Stimulated activated CD4-positive, alpha-beta T cell treated with anti-CD3 and anti-CD28 coated beads, Interleukin-2, amount 100 ng/mL, for 48 hours (primary cell): ENCODE results near the gene DAO.
A peak's percentile ranks its signal among the peaks of the same experiment; 100 is the strongest.

Source experiments
- DNase-seq, 2 donors: peaks; one replicate each; pipeline ENCODE4 v3.0.0-alpha.2; 2020

The DAO gene

DNA sequence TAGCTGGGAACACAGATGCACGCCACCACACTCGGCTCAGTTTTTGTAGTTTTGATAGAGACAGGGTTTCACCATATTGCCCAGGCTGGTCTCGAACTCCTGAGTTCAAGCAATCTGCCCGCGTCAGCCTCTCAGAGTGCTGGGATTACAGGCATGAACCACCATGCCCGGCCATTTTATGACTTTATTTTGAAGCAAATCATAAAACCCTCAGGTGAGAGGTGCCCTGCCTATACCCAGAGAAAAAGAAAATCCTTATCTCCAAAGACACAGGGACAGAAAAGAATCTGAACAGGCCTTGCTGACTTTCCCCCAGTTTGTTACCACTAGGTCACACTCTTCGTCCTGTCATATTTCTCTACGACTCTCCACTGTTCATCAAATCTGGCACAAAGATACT, 48.8 kb downstream of the DAO start:
- DNase-seq: no peak

DNA sequence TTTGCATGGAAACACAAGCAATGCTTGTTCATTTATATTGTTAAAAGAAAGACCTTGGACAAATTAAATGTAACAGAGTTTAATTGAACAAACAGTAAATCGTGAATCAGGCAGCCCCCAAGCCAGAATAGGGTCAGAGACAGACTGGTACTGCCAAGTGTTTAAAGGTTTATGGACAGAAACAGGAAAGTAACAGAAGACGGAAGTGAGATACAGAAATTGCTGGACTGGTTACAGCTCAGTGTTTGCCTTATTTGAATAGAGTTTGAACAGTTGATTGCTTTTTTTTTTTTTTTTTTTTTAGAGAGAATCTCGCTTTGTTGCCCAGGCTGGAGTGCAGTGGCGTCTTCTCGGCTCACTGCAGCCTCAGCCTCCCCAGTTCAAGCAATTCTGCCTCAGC, 50.3 kb downstream of the DAO start:
- no peak for DNase-seq

DNA sequence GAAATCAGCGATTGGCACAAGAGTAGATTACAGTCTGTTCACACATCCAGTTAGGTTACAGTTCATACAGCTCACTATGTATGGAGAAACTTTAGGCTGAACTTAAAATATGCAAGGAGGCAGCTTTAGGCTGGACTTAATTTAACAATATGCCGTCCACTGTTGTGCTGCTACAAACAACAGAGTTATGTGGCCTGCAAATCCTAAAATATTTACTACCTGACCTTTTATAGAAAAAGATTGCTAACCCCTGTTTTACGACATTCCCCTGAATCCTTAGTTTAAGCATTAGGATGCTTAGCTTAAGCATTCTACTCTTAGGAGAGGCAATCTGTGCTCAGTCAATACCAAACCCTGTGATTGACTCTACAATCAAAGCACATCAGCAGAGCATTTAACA, 50.9 kb downstream of the DAO start:
- no peak for DNase-seq

DNA sequence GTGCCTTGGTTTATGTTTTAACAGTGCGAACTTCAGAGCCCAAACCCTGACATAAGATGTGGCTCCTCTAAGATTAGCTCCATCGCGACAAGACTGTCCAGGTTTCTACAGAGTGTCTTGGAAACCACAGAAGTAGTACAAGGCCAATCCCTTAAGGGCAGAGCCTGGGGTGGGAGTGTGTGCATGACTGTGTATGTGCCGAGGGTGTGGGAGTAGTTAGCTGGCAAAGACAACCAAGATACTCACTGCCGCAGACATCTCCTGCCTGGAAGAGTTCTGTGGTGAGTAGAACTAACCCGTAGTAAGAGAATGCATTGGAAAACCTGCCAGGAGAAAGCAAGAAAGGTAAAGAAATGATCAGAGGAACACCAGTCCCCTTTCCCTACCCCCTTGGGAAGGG, 54.1 kb downstream of the DAO start:
- DNase-seq: no peak

DNA sequence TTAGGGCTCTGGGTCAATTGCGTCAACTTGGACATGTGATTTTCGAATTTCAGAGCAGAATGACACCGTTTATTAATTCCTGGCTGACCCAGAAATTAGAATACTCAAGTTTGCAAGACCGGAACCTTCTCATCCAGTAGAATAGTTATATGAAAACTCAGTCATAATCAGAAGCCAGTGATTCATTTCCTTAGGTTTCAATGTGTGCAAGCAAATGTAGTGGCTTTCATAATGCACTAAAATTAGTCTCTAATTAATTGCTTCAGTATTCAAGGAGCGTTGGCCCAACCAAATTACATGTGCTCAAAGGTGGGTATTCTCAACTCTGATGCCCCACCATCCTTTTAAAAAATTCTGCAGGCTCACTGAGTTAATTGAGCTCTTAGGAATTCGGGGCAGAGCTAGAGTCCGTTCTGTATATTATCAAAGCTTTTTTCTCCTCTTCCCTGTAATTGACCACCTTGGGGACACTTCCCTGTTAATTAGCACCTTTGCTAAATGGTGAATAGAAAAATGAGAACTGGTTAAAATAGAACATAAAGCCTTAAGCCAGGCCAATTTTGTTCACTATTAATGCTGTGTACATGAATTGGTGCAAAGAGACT, 55.4 kb downstream of the DAO start:
- DNase-seq: no peak

DNA sequence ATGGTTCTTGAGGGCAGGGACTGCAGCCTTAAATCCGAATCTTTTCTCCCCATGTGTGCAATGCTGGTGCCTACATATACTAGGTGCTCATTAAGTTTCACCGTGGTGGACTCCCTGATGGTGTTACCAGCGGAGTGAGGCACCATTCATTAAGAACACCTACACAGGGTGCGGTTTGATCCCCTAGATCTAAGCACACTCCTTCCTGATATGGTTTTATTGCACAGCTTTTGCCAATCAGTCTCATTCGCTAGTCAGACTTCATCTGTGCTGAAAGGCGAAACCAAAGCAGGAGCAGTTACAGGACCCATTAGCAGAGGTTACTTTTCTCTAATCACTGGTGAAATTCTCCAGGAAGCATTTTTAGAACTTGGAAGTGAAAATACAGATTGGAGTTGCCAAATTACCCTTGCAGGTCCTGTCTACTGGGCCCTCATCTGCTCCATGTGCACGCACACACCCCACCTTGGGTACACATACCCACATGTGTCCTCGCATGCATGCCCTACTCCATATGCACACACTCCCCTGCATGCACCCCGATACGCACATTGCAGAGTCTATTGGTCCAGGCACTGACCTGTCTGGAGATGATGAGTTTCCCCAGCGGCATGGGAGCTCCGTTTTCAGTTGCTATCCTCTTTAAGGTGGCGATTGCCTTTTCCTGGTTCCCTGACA, 58.5 kb downstream of the DAO start:
- no peak for DNase-seq

DNA sequence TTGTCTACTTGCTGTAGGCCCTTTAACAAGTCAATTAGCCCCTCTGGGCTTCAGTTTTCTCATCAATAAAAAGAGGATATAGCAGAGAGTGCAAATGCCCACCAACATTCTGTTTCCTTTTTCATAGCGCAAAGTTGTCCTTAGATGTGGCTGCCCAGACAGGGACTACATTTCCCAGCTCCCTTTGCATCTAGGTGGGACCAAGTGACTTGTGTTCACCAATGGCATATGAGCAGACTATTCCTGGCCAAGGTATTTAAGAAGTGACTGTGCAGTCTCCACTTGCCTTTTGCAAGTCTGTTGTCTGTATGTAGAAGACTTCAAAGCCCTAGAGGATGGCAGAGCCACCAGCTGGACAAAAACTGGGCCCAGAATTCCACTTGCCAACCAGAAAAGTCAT, 59.7 kb downstream of the DAO start:
- peak in 1 of 2 donors; percentile 1 for DNase-seq

DNA sequence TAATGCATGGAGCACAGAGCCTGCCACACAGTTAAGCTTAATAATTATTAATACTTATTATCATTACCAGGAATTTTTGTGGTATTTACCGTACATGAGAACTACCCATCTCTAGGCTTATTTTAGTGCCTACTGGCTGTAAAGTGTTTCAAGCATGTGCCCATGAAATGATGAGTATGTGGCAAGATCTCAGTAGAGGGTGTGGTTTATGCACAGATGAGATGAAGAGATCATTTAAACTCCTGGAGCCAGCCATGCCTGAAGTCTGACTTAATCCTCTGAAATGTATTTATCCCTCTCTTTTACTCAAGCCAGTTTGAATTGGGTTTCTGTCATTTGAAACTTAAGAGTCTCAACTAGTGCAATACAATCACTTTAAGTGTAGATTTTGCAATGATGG, 60.2 kb downstream of the DAO start:
- DNase-seq: no peak

DNA sequence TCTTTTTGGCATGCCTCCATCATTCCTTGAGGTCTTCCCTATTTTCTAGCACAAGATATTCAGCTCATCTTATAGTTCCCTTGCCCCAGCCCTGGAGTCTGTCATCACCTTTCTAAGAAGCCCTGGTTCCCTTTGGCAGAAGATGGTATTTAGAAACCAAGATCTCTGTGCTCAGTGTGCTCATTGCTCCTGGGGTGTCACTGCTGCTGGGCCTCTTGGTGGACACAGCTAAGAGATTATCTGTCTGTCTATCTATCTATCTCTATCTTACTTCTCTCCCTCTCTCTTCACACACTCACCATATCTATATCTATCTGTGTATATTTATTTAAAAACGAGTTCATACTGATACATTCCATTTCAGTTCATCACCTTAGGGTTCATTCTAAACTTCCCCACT, 67.2 kb downstream of the DAO start:
- no peak for DNase-seq

DNA sequence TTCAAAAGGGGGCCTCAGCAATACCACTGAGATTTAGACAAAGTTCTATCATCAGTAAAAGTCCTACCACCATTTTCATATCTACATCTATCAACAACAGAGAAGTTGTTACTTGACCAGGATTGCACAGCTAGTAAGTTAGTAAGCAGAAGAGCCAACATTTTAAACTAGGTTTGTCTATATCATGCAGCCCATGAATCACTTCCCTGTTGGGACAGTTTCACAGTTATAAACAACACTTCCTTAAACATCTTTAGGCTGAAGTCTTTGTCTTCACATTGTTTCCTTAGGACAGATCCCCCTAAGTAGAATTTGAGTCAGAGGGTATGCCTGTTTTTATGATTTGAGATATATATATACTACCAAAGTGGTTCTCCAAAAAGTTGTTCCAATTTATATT, 68.5 kb downstream of the DAO start:
- no peak for DNase-seq

DNA sequence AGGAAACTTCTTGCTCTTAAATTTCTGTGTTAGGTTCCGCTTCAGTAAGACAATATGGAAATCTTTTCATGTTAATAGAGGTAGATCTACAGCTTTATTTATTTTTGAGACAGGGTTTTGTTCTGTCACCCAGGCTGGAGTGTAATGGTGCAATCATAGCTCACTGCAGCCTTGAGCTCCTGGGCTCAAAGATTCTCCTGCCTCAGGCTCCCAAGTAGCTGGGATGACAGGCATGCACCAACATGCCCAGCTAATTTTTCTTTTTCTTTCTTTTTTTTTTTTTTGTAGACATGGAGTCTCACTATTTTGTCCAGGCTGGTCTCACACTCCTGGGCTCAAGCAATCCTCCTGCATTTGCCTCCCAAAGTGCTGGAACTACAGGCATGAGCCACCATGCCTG, 70.1 kb downstream of the DAO start:
- DNase-seq: no peak
